Stimulated activated CD4-positive, alpha-beta T cell treated with anti-CD3 and anti-CD28 coated beads, Interleukin-15, amount 100 ng/mL, for 24 hours (primary cell): ENCODE measurements around the gene FCF1.

Experiments
- DNase-seq: peaks from one replicate; pipeline ENCODE4 v3.0.0-alpha.2; 2020

FCF1 gene

DNA sequence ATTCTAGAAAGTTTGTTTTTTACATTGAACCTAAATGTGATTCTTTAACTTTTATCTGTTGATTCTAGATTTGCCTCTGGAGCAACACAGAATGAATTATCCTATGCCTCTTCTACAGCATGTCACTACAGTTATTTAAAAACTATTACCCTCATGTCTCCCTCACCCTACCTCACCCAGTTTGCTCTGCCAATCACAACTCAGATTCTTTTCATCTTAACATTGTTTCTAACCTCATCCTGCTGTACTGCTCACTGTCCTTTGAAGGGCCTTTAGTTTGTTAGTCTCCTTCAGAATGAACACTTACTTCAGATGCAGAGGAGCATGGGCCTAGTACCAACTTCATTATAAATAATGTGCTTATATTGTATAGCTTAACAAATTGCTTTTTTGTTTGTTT lies 71.7 kb downstream of the FCF1 start:
- no peak for DNase-seq

DNA sequence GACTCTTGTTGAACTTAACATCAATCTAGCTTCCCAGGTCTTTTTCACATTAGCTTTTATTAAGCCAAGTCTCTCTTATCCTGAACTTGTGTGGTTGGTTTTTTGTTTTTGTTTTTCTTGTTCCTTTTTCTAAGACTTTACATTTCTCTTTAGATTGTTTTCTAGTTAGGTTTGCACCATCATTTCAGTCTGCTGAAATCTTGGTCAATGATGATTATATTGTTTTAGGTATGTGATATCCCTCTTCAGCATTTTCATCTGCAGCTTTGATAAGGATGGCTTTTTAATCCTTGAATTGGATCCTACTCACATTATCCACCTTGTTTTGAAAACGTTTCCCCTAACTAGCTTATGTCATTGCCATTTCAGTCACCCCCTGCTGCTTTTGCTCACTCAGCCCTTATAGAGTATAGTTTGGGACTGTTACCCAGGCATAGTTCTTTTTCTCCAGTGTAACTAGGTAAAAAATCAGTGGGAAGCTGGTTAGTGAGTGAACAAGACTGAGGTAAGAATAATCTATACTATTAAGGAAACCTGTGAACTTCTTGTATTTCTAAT lies 72.2 kb downstream of the FCF1 start:
- no peak for DNase-seq

DNA sequence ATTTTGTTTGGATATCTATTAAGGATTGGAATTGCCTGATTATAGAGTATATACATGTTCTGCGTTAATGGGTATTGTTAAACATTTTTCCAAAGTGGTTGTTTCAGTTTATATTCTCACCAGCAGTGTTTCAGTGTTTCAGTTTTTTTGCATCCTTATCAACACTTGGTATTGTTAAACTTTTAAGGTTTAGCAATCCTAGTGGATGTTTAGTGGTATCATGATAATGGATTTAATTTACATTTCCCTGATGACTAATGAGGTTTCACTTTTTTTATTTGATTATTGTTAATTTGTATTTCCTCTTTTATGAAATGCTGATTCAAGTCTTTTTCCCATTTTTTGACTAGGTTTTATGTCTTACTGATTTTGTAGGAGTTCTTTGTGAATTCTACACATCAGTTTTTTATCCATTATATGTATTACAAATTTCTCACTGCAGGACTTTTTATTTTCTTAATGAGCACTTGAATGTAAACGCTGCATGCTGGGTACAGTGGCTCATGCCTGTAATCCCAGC lies 73.9 kb downstream of the FCF1 start:
- DNase-seq, result no peak
